K562 (cell line): ENCODE results near the gene SCG3. TPM values are rescaled to one million over a fixed set of nuclear protein-coding genes. Genes with fewer than 3 reads are reported as not detected.

Experiments
- ATAC-seq: fragments of 200-7000 bp; cut with Tn5 transposase; 3 replicates; pipeline ENCODE4 v1.9.1; 2020; ENCODE audit warnings: moderate library complexity
- BruUV-seq: library from RNA; stranded (reverse); fragments of 400-500 nt; replicated peaks from 2 replicates; lab custom pipeline; 2021; lab: Mats Ljungman, UMichigan
- CTCF ChIA-PET: fragments of 300-600 bp; formaldehyde crosslinking; extraction: SDS; loops from one replicate; lab custom pipeline; 2021; ENCODE audit warnings: low intra/inter-chr PET ratio; lab: Yijun Ruan, JAX
- POLR2A ChIA-PET: fragments of 300-600, 350-650 bp; sonication (Branson Sonifier 250); formaldehyde crosslinking; extraction: SDS; loops from one replicate; lab custom pipeline; 2021; ENCODE audit warnings: antibody characterized with exemption, inconsistent platforms; lab: Yijun Ruan, JAX
- DNase-seq, 4 experiments: peaks; one replicate each; pipeline versions ENCODE4 v3.0.0 to v3.0.0-alpha.2; 2011 to 2018; ENCODE audit warnings: low spot score in 3 of 4, mixed read lengths in 3 of 4; ENCODE audit errors: extremely low read depth in 1 of 4
- FAIRE-seq: peaks from 2 replicates; lab custom pipeline; 2011; peaks lifted over from hg19 to GRCh38; lab: Jason Lieb, UNC
- H2AFZ ChIP-seq: 2 replicates; pipeline ENCODE4 v1.6.0; 2011; ENCODE audit warnings: low read depth, low read length, control low read depth, inconsistent platforms
- H3K27ac ChIP-seq: fragments of 200-600 bp; 3 replicates; pipeline ENCODE4 v1.8.0; 2011; ENCODE audit warnings: low read depth, mild to moderate bottlenecking, control low read depth, inconsistent platforms, low read length, moderate library complexity, mixed read lengths; ENCODE audit errors: extremely low read depth
- H3K27me3 ChIP-seq, 2 experiments: fragments of 300-600 bp in 1 of 2; 2 replicates in 1 of 2; 3 replicates in 1 of 2; pipeline versions ENCODE4 v1.6.0 to v1.8.0; 2011; ENCODE audit warnings: inconsistent platforms in 2 of 2, low read length in 2 of 2, mild to moderate bottlenecking in 1 of 2, mixed read lengths in 1 of 2, moderate library complexity in 1 of 2; ENCODE audit not compliant: control insufficient read depth in 2 of 2, insufficient read depth in 2 of 2
- H3K36me3 ChIP-seq: fragments of 300-600 bp; 3 replicates; pipeline ENCODE4 v1.8.0; 2011; ENCODE audit warnings: mild to moderate bottlenecking, low read length, inconsistent platforms; ENCODE audit not compliant: control insufficient read depth, insufficient read depth
- H3K4me1 ChIP-seq, 2 experiments: fragments of 200-600 bp in 1 of 2; replicated peaks in 1 of 2; 2 replicates in 1 of 2; 3 replicates in 1 of 2; pipeline versions ENCODE4 v1.5.1 to v1.8.0; 2011; ENCODE audit warnings: inconsistent platforms in 2 of 2, low read length in 2 of 2, mild to moderate bottlenecking in 1 of 2, mixed read lengths in 1 of 2, moderate library complexity in 1 of 2; ENCODE audit not compliant: control insufficient read depth in 2 of 2, insufficient read depth in 2 of 2
- H3K4me2 ChIP-seq: 2 replicates; pipeline ENCODE4 v1.6.1; 2011; ENCODE audit warnings: low read length, control low read depth, inconsistent platforms, mixed read lengths; ENCODE audit not compliant: insufficient read depth
- H3K4me3 ChIP-seq: fragments of 200-600 bp; sonication (generic), shearing (Covaris generic); 2 replicates; pipeline ENCODE4 v1.5.1; 2016; ENCODE audit warnings: control low read depth, inconsistent platforms
- H3K79me2 ChIP-seq: fragments of 200-600 bp; 3 replicates; pipeline ENCODE4 v1.8.0; 2011; ENCODE audit warnings: low read length, inconsistent platforms; ENCODE audit not compliant: control insufficient read depth, insufficient read depth
- H3K9ac ChIP-seq, 2 experiments: 2 replicates each; pipeline versions ENCODE4 v1.6.0 to v1.6.1; 2011; ENCODE audit warnings: low read depth in 2 of 2, low read length in 2 of 2, control low read depth in 1 of 2, inconsistent platforms in 1 of 2, mild to moderate bottlenecking in 1 of 2, mixed read lengths in 1 of 2; ENCODE audit not compliant: insufficient read depth in 1 of 2
- H3K9me1 ChIP-seq: one replicate; pipeline ENCODE4 v1.6.0; 2011; ENCODE audit warnings: inconsistent platforms, mild to moderate bottlenecking, low read length, moderate library complexity; ENCODE audit not compliant: control insufficient read depth, insufficient read depth
- H3K9me3 ChIP-seq: replicated peaks from 2 replicates; pipeline ENCODE4 v1.5.1; 2011; ENCODE audit warnings: low read depth, low read length, inconsistent platforms; ENCODE audit not compliant: control insufficient read depth, insufficient read depth
- H4K20me1 ChIP-seq: replicated peaks from 2 replicates; pipeline ENCODE4 v1.6.1; 2011; ENCODE audit warnings: low read length, inconsistent platforms, mixed read lengths; ENCODE audit not compliant: control insufficient read depth, insufficient read depth
- CEBPB ChIP-seq: fragments of 450-650 bp; IDR thresholded peaks from 2 replicates; pipeline ENCODE4 v1.6.1; 2016; ENCODE audit warnings: missing genetic modification characterization, missing compliant biosample characterization
- ELF2 ChIP-seq: fragments of 250-450 bp; sonication (Bioruptor Pico); IDR thresholded peaks from 2 replicates; pipeline ENCODE4 v1.5.0; 2021; ENCODE audit warnings: mild to moderate bottlenecking
- GATAD2A ChIP-seq: fragments of 450-650 bp; IDR thresholded peaks from 2 replicates; pipeline ENCODE4 v1.6.1; 2017
- HDAC2 ChIP-seq: fragments of 450-650 bp; IDR thresholded peaks from 2 replicates; pipeline ENCODE4 v1.6.1; 2016; ENCODE audit warnings: mild to moderate bottlenecking
- POLR2A ChIP-seq: fragments of 450-650 bp; conservative IDR thresholded peaks from 2 replicates; pipeline ENCODE4 v1.6.1; 2016
- ZNF263 ChIP-seq: sonication (generic); formaldehyde crosslinking; IDR thresholded peaks from 2 replicates; pipeline ENCODE4 v1.8.0; 2022; ENCODE audit warnings: mild to moderate bottlenecking, missing genetic modification reagents, borderline replicate concordance
- WGBS: fragments of 100-300 bp; shearing (Covaris generic); methylation state at CpG from one replicate; pipeline ENCODE4 v1.1.6; 2016; ENCODE audit warnings: low coverage, mixed read lengths; ENCODE audit not compliant: insufficient coverage; ENCODE audit errors: missing lambda C conversion rate; 5-methylcytosine and 5-hydroxymethylcytosine counted together
- in situ Hi-C: fragments of 300-500 bp; cut with MboI; formaldehyde crosslinking; loops from 4 replicates; pipeline ENCODE4 v1.15.0; 2018; ENCODE audit warnings: inconsistent platforms, mixed read lengths
- intact Hi-C: fragments of 100-400 bp; cut with micrococcal nuclease; formaldehyde crosslinking; loops from 2 replicates; pipeline ENCODE4 v1.14.2; 2022
- polyA plus RNA-seq, 8 experiments: library from polyadenylated mRNA; depleted of rRNA in 4 of 8; stranded (reverse) in 5 of 8; unstranded in 3 of 8; fragments of >200 nt; fragmentation: Nextera tagmentation in 2 of 8; fragmentation: Illumina TruSeq in 1 of 8; extraction: Ambion mirVana in 2 of 8; extraction: Trizol in 1 of 8; gene quantifications; 2 replicates each; pipeline versions ENCODE4 v1.2.1 to v1.2.3, GENCODE V29; 2011 to 2014; ENCODE audit warnings: inconsistent platforms in 1 of 8, missing spikeins in 1 of 8
- total RNA-seq, 7 experiments: library from RNA; depleted of rRNA in 6 of 7; stranded (reverse); fragments of >200 nt in 6 of 7; fragmentation: Illumina TruSeq in 2 of 7; extraction: Trizol in 2 of 7; gene quantifications; 2 replicates each; pipeline versions ENCODE4 v1.2.1 to v1.2.3, GENCODE V29; 2011 to 2021; ENCODE audit warnings: low replicate concordance in 1 of 7
- TF ChIP-seq, protein P1 (sequence below), 2 experiments: fragments of 450-650 bp; IDR thresholded peaks; 2 replicates each; pipeline ENCODE4 v1.6.1; 2016; ENCODE audit warnings: mild to moderate bottlenecking in 2 of 2, borderline replicate concordance in 1 of 2, low read depth in 1 of 2, moderate library complexity in 1 of 2

The SCG3 gene
- total and polyA plus RNA-seq, 9 of the 15 experiments (the other 6 are each of a cell fraction or from before 2014, with no cell fraction given), result 13.0 to 43.8 (median 21.0) TPM

DNA sequence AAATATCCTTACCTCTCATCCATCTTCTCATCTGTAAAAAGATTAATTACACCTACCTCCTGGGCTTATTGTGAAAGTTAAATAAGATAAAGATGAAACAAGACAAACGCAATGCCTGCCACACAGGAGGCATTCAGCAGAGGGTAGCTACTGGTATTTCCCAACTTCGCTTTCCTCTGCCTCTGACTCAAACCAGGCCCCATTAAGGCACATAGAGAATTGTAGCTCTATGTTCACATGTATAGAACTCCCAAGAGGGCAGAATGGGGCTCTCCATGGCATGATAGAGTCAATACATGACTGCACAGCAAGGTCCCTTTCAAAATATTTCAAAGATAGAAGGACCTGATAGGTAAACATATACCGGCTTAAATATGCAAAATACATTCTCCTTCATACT, 54.8 kb downstream of the SCG3 start:
- Histone ChIP-seq H3K4me3 (peak overlapping the region; percentile 64; the same call in 1 of the 2 replicates), H3K9ac (no peak overlapping the region)
- 31% methylated on average over 3 of the region's 3 CpGs for WGBS

DNA sequence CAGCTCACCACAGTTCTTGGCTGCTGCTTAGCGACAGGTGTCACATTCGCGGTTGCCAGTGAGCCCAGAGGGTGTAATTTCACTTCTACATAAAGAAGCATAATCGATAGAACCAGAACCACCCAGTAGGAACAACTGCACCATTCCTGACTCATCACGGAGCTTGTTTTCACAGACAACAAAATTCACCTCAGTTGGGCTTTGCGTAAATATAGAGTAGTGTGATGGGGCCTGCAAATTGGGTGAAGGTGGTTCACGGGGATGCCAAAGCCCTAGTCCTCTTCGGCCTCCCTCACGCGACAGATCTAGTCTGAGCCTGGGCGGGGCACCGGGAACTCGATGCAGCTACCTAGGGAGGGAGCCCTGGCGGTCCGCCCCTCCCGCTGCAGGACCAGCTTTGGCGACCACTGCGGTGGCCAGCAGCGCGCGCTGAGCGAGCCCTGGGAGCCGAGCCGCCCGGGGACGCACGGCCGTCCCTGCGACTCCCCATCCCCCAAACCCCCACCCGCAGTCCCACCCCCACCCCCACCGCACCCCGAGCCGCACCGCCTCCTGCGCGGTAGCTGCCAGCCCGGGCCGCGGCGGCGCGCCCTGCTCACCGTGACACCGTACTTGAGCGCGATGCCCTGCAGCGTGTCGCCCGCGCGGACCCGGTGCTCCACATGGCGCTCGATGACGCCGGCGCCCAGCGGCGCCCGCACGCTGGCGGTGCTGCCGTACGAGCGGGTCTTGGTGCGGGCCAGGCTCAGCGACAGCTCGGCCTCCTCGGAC, 55.6 kb downstream of the SCG3 start:
- H3K27me3 ChIP-seq, result no peaks in the 10 kb centered on the region
- H3K4me2 ChIP-seq, result peak overlapping the region; percentile 87
- CTCF ChIA-PET, result no interaction called here
- H4K20me1 ChIP-seq, result no peaks in the 10 kb centered on the region
- ATAC-seq (peak; percentile 81), DNase-seq (peak; percentile 68 to 77 (median 74)), FAIRE-seq (no peak)
- H3K9me3 ChIP-seq, result no peaks in the 10 kb centered on the region
- peak overlapping the region; percentile 50 to 94 for H3K9ac ChIP-seq
- peak overlapping the region; percentile 64 for H3K4me3 ChIP-seq
- peaks cover 21 to 46% of the 10 kb centered on the region in 2 experiments for H3K4me1 ChIP-seq
- no peaks in the 10 kb centered on the region for H3K9me1 ChIP-seq
- WGBS, result 2% methylated on average over 49 of the region's 69 CpGs
- POLR2A ChIA-PET, result interaction anchor here (0.7 to 3.6 kb wide), 9 partner anchors 11 to 39 kb away, joined by 3 to 15 read pairs (median 4); no protein-coding TSS in a partner anchor
- H3K79me2 ChIP-seq, result peaks cover 19% of the 10 kb centered on the region
- H3K36me3 ChIP-seq, result 0 out of 3 replicates have a peak, but pooled peaks cover 4% of the 10 kb centered on the region
- intact Hi-C loops (loop anchor here (5.0 kb wide), 1 partner anchor 40 kb away; no protein-coding TSS in a partner anchor), in situ Hi-C loops (no loop called here)
- no TSS peak for BruUV-seq
- H2AFZ ChIP-seq, result peak overlapping the region; percentile 91
- peak overlapping the region; percentile 63; the same call in 2 of the 3 replicates for H3K27ac ChIP-seq
- TF ChIP-seq ELF2 (CRISPR knock-in tag) (no peak), GATAD2A (no peak), HDAC2 (peak; percentile 26; the same call in 1 of the 2 replicates), POLR2A (no peak)
- TF ChIP-seq, protein P1, sequence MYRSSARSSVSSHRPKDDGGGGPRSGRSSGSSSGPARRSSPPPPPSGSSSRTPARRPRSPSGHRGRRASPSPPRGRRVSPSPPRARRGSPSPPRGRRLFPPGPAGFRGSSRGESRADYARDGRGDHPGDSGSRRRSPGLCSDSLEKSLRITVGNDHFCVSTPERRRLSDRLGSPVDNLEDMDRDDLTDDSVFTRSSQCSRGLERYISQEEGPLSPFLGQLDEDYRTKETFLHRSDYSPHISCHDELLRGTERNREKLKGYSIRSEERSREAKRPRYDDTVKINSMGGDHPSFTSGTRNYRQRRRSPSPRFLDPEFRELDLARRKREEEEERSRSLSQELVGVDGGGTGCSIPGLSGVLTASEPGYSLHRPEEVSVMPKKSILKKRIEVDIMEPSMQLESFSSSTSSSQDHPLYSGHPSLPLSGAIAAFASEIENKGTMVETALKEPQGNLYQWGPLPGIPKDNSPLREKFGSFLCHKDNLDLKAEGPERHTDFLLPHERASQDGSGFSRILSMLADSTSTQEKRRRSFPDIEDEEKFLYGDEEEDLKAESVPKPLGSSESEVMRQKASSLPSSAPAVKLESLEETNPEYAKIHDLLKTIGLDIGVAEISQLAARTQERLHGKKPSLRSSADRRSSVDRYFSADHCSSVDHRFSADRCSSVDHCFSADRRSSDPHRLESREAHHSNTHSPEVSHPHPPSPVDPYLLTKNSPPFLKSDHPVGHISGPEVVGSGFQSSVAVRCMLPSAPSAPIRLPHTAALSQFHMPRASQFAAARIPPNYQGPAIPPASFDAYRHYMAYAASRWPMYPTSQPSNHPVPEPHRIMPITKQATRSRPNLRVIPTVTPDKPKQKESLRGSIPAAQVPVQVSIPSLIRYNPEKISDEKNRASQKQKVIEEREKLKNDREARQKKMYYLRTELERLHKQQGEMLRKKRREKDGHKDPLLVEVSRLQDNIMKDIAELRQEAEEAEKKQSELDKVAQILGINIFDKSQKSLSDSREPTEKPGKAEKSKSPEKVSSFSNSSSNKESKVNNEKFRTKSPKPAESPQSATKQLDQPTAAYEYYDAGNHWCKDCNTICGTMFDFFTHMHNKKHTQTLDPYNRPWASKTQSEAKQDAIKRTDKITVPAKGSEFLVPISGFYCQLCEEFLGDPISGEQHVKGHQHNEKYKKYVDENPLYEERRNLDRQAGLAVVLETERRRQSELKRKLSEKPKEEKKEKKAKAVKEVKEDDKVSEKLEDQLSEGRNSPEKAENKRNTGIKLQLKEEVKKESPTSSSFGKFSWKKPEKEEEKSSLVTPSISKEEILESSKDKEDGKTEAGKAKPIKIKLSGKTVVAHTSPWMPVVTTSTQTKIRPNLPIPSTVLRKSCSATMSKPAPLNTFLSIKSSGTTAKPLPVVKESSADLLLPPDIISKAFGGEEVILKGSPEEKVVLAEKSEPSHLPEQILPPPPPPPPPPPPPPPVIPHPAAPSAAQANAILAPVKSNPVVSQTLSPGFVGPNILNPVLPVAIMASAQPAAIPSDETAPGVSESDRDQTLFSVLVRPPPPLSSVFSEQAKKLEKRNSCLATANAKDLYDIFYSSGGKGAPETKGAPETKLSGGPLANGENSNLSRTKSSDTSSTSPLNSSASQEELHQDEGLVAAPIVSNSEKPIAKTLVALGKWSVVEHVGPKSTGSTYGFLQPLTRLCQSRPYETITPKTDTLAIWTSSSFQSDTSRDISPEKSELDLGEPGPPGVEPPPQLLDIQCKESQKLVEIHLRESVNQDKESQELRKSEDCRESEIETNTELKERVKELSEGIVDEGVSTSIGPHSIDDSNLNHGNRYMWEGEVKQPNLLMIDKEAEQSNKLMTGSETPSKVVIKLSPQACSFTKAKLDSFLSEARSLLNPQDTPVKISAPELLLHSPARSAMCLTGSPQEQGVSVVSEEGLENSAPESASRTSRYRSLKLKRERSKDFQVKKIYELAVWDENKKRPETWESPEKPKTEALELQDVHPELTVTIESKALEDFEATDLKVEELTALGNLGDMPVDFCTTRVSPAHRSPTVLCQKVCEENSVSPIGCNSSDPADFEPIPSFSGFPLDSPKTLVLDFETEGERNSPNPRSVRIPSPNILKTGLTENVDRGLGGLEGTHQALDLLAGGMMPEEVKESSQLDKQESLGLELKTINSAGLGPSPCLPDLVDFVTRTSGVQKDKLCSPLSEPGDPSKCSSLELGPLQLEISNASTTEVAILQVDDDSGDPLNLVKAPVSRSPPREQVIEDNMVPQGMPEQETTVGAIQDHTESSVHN (IDR thresholded peaks at IDR 0.05; ENCODE audit: borderline replicate concordance in 1 of 2, low read depth in 1 of 2), result no peak

More for the DNA sequence above, 54.8 kb downstream of the SCG3 start:
- ATAC-seq, result no peak
- TF ChIP-seq ZNF263 (CRISPR knock-in tag) (no peak), CEBPB (tag) (0 out of 2 replicates have a peak, but pooled peaks have one; percentile 6)
- FAIRE-seq, result no peak
- Histone ChIP-seq H3K9me3 (no peaks in the 10 kb centered on the region), H3K36me3 (0 out of 3 replicates have a peak, but pooled peaks cover 4% of the 10 kb centered on the region), H3K9me1 (no peaks in the 10 kb centered on the region), H4K20me1 (no peaks in the 10 kb centered on the region), H3K79me2 (peaks cover 22% of the 10 kb centered on the region), H3K4me1 (peaks cover 21 to 54% of the 10 kb centered on the region in 2 experiments), H3K27ac (no peak overlapping the region), H3K27me3 (no peaks in the 10 kb centered on the region), H3K4me2 (peak overlapping the region; percentile 87), H2AFZ (no peak overlapping the region)
- POLR2A ChIA-PET, result interaction anchor here (0.9 to 1.6 kb wide), 3 partner anchors 10 to 86 kb away, joined by 3 to 6 read pairs (median 4); no protein-coding TSS in a partner anchor
- CTCF ChIA-PET, result no interaction called here
- no TSS peak for BruUV-seq
- in situ Hi-C loops, result no loop called here
- DNase-seq, result no peak
- intact Hi-C loops, result loop anchor here (5.0 kb wide), 1 partner anchor 41 kb away; no protein-coding TSS in a partner anchor
